ENCODE data around the gene CCDC186.
"Not testable (repeated sequence)": the region's sequence is repeated elsewhere in the genome, so short reads cannot be mapped to it uniquely, and the experiment has no call there.

CCDC186 gene

DNA sequence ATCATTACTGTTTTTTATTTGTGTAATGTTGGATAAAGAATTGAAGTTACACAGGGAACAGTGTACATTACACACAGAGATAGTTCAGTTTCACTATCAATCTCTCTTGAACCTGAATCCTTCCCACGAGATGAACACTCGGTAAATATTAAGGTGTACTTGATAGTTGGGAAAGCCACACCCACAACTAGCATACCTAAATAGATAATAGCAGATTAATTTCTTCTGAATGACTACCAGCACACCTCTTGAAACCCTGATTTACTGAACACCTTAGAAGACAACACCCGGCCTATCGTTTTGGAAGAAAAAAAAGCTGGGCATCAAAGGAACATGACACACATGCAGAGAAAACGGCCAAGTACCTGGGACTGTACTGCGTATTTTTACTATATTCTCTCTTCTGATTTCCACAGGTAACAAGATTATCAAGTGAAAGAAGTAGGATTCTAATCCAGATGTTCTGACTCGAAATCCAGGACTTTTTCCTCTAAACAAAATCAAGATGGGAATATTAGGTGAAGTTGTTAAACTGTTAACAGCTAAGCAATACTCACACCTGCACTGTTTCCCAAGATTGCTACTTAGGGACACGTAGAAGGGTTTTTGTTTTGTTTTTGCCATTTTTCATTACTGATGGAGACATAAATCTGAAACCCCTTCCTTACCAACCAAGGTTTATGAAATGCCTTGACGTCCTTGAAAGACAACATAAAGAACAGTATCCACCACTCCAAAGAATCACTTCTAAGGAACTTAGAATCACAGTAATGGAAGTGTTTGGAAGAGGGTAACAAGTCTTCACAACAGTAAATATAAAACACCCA lies 1.0 kb downstream of the CCDC186 start:
- DNase-seq: no peak

DNA sequence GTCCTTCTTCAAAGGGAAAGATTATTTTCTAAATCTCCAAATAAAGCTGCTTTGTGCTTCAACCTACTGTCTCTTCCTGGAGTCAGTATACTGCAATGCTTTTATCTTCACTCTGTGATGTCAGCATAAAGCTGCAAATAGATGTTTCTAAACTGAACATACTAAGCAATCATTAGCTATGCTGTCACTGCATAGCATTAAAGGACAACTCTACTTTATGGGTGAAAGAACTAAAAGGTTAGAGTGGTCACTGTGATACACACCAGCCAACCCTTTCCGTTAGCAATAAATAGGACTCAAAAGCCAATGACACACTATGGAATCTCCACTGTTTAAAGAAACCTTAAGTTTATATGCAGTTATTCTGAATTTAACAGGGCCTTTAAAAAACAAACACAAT lies 1.8 kb downstream of the CCDC186 start:
- no peak for DNase-seq

- no peak for DNase-seq
These were observed 5.5 kb downstream of the CCDC186 start for GRCh38 chr10:114168450-114169009.

- no peak for DNase-seq
These were observed 6.0 kb downstream of the CCDC186 start for GRCh38 chr10:114167985-114168384.

GRCh38 chr10:114166494-114166893 lies 7.5 kb downstream of the CCDC186 start:
- DNase-seq: no peak

DNA sequence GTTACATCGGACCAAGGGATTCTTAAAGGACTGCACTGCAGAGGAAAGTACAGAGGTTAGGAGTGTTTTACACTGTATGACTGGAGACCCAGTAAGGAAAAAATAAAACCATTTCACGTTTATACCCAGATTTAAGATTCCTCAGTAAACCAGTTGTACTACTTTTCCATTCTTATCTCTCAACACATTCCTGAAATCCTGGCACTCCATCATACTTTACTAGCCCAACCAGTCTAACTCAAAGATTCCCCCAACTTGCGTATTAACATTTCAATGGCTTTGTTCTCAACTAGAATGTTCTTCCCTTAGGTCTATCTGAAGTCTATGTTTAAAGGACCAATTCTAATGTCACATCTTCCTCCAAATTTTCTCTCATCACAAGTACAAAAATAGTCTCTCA lies 8.0 kb downstream of the CCDC186 start:
- no peak for DNase-seq

- no peak for DNase-seq
These were observed 10.9 kb downstream of the CCDC186 start for GRCh38 chr10:114163062-114163461.

- no peak for DNase-seq
These were observed 16.1 kb downstream of the CCDC186 start for GRCh38 chr10:114157912-114158311.

GRCh38 chr10:114151892-114152291 lies 22.1 kb downstream of the CCDC186 start:
- DNase-seq: no peak

DNA sequence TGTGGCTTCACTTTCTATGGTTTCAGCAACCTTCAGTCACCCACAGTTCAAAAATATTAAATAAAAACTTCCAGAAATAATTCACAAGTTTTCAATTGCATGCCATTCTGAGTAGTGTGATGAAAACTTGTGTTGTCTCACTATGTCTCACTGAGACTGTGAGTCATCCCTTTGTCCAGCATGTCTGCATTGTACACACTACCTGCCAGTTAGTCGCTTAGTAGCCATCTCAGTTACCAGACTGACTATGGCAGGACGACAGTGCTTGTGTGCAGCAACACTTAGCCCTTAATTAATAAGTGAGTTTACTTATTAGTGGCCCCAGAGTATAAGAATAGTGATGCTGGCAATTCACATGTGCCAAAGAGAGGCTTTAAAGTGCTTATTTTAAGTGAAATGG lies 22.5 kb downstream of the CCDC186 start:
- no peak for DNase-seq

DNA sequence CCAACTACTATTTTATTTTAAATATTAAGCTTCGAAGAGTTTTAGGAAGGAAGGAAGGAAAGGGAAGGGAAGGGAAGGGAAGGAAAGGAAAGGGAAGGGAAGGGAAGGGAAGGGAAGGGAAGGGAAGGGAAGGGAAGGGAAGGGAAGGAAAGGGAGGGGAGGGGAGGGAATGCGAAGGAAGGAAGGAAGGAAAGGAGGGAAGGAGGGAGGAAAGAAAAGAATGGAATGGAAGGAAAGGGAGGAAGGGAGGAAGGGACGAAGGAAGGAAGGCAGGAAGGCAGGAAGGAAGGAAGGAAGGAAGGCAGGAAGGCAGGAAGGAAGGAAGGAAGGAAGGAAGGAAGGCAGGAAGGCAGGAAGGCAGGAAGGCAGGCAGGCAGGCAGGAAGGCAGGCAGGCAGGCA lies 24.5 kb downstream of the CCDC186 start:
- DNase-seq: not testable (repeated sequence)

DNA sequence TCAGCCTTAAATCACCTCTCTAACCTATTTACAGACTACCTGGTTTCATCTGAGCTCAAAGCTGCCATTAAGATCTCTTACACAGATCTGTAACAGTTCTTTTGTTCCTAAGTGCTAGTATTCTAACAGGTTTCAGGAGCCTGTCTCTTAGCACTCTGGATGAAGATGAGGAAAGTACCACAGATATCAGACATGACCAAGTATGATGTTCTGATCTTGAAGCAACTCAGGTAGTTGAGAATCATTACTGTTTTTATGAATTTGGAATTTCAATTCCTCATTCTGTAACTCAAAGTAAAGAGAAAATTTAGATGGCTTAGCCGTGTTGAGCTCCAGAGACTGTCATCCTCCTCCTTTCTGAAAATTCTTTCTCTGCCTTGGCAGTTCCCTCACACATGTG lies 30.8 kb downstream of the CCDC186 start:
- DNase-seq: no peak

DNA sequence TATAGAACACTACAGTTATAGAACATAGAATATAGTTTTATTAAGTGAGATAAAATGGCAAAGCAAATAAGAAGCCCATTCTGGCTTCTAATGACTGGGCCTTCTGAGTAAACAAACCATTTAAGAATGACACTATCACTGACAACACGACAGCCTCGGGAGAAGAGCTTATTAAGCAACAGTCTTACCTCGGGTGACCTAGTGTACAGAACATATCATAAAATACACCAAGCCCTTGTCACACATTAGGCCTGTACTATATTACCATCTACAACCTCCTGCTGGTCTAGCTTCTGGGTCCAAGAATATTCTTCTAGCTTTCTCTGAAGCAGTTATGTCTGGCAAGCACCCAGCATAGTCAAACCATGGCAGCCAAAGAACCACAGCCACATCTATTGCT lies 32.0 kb downstream of the CCDC186 start:
- DNase-seq: no peak

DNA sequence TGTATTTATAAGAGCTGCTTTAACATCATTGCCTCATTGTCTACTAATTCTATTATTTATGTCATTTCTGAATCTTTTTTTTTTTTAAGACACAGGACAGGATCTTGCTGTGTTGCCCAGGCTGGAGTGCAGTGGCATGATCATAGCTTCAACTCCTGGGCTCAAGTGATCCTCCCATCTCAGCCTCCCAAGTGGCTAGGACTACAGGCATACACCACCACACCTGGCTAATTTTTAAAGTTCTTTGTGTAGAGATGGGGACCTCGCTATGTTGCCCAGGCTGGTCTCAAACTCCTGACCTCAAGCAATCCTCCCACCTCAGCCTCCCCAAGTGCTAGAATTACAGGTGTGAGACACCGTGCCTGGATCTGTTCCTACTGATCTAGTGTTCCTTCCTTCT lies 33.2 kb downstream of the CCDC186 start:
- DNase-seq: not testable (repeated sequence)

- no peak for DNase-seq
These were observed 34.0 kb downstream of the CCDC186 start for GRCh38 chr10:114140036-114140435.

GRCh38 chr10:114138581-114138980 lies 35.4 kb downstream of the CCDC186 start:
- DNase-seq: no peak

- DNase-seq: no peak
These were observed 38.5 kb downstream of the CCDC186 start for GRCh38 chr10:114135476-114135875.

DNA sequence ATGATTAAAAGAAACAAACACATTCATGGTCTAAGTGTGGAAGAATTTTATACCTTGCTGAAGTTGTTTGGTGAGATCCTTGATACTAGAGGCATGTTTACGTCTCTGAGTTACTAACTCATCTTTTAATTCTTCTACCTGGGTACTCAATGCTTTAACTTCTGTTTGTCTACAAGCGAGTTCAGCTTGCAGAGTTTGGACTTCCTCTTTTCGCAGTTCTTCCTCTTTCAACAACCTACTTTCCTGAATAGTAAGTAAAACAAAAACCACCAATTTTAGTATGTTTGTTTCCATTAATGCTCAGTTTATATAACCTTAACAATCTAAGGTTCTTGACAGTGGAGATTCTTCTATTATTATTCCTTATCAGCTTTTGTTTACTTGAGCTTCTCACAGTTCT lies 42.9 kb downstream of the CCDC186 start:
- no peak for DNase-seq

DNA sequence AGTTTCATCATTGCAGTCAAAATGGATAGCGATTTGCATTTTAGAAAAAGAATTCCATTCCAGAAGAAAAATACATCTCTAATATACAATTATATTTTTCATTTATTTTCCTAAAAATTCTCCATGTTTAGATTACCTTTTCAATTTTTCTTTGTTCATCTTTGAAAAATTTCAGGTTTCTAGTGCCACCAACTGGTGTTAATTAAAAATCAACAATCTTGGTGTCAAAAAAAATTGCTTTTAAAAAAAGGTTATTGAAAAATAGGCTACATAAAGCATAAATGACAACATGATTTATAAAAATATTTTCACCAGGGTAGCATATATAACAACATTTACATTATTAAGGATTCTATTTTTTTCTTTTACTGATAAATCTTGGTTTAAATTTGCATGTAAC lies 53.0 kb downstream of the CCDC186 start:
- no peak for DNase-seq

DNA sequence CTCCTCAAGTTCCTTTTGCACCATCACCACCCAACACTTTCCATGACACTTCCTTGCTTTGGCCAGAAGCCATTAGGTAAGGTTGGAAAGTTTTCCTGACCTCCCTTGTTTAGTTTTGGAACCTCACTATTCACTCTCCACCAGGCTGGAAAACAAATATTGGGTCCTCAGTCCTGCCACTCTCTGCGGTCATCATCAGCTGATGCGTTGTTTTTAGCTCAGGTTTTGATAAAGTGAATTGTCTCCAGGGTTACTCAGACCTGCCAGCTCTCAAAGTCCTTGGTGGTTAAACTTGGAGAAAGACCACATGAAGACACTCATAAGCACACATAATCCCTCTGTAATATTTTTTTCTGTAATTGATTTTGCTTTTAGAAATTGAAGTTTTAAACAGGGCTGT lies 55.5 kb downstream of the CCDC186 start:
- DNase-seq: no peak

- DNase-seq: no peak
These were observed 56.3 kb downstream of the CCDC186 start for GRCh38 chr10:114117728-114118127.

DNA sequence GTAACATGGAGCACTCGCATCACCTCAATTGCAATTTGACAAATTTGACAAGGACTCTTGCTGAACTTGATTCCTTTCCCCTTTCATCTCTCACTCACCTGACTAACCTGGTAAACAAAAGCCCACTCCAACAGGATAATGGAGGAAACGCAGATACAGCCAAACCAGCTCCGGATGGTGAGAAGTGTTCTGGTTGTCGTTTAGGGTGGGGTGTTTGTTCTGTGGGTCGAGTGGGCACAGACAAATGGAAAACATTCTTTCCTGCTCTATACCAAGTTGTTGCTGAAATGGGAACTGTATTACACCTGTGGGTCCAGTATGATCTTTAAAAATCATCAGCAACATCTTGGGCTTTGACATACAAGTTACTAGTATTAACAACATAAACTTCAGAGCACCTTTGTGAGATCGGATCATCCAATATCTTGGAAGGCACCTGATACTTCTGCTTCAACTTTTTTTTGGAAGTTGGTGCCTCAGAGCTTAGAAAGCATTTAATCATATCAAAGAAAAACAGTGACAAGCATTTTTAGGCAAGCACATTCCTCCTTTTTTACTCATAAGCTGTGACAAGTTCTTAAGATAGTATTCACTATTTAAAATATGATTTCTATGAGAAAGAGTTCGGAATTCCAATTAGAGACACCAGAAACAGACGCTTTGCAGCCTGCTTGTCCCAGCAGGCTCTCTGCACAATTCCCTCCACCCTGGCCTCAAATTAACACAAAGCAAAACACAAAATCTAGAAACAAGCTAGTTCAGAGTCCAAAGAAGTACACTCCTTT lies 58.1 kb downstream of the CCDC186 start:
- no peak for DNase-seq

DNA sequence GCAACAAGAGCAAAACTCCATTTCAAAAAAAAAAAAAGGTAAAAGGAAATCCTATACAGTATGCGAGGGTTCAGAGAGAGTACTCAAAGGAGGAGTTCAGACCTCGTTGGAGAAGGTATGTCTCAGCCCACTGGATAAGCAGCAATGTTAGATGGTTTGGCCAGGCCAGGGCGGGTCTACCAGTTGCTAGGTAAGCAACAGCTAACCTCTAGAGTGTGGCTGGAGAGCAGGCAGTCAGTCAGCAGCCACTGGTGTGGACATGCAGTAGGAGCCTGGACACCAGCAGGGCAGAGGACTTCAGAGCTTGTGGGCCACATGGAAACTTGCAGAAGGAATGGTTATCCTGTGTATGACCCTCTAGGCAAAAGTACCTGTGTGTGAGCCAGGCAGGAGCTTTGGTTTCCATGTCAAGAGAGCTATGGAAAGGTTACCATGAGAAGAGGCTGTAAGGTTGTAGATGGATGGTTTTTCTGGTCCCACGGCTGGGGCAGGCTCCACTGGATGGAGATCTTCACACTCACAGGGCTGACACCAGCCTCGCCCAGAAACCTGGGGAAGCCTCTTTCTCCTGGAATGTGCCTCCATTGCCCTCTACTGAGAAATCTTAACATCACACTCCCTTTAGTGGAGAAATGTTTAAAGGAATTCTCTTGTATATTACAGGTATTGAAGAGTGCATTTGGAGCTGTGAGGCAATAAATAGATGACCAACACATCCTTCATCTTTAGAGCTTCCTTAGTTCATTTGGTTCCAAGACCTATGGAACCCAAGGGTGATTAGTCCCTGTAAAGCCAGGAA lies 63.6 kb downstream of the CCDC186 start:
- no peak for DNase-seq
